ENCODE measurements around the gene CEACAM4. TPM values are rescaled to one million over a fixed set of nuclear protein-coding genes. Genes with fewer than 3 reads are reported as not detected.

Gene CEACAM4
- total RNA-seq, 1 donor from 2014 or later, result not detected

GRCh38 chr19:41621226-41621625, 5.6 kb downstream of the CEACAM4 start:
- H3K36me3 ChIP-seq (ENCODE audit: control insufficient read depth, insufficient read depth, low read length), result no peaks in the 10 kb centered on the region
- no peaks in the 10 kb centered on the region for H3K27me3 ChIP-seq (ENCODE audit: control insufficient read depth, insufficient read depth, low read length)
- H3K4me3 ChIP-seq (ENCODE audit: low read depth, low read length), result no peak overlapping the region
- no peak for TF ChIP-seq CTCF (IDR thresholded peaks at IDR 0.05; ENCODE audit: insufficient read depth, low read length, poor library complexity, severe bottlenecking)
- DNase-seq (ENCODE audit: low read depth), result no peak

GRCh38 chr19:41620171-41620570, 6.7 kb downstream of the CEACAM4 start:
- no peak overlapping the region for H3K4me3 ChIP-seq (ENCODE audit: low read depth, low read length)
- no peaks in the 10 kb centered on the region for H3K36me3 ChIP-seq (ENCODE audit: control insufficient read depth, insufficient read depth, low read length)
- no peaks in the 10 kb centered on the region for H3K27me3 ChIP-seq (ENCODE audit: control insufficient read depth, insufficient read depth, low read length)
- DNase-seq (ENCODE audit: low read depth), result no peak
- TF ChIP-seq CTCF (IDR thresholded peaks at IDR 0.05; ENCODE audit: insufficient read depth, low read length, poor library complexity, severe bottlenecking), result no peak

GRCh38 chr19:41619018-41619556, 7.8 kb downstream of the CEACAM4 start:
- DNase-seq (ENCODE audit: low read depth), result no peak
- H3K4me3 ChIP-seq (ENCODE audit: low read depth, low read length), result no peak overlapping the region
- H3K36me3 ChIP-seq (ENCODE audit: control insufficient read depth, insufficient read depth, low read length), result no peaks in the 10 kb centered on the region
- no peaks in the 10 kb centered on the region for H3K27me3 ChIP-seq (ENCODE audit: control insufficient read depth, insufficient read depth, low read length)
- TF ChIP-seq CTCF (IDR thresholded peaks at IDR 0.05; ENCODE audit: insufficient read depth, low read length, poor library complexity, severe bottlenecking), result no peak

- no peak for TF ChIP-seq CTCF (IDR thresholded peaks at IDR 0.05; ENCODE audit: insufficient read depth, low read length, poor library complexity, severe bottlenecking)
Observed at GRCh38 chr19:41617941-41618730, 8.7 kb downstream of the CEACAM4 start.

GRCh38 chr19:41616792-41617621, 9.9 kb downstream of the CEACAM4 start:
- no peaks in the 10 kb centered on the region for H3K27me3 ChIP-seq (ENCODE audit: control insufficient read depth, insufficient read depth, low read length)
- no peaks in the 10 kb centered on the region for H3K36me3 ChIP-seq (ENCODE audit: control insufficient read depth, insufficient read depth, low read length)
- TF ChIP-seq CTCF (IDR thresholded peaks at IDR 0.05; ENCODE audit: insufficient read depth, low read length, poor library complexity, severe bottlenecking), result no peak
- no peak overlapping the region for H3K4me3 ChIP-seq (ENCODE audit: low read depth, low read length)
- DNase-seq (ENCODE audit: low read depth), result no peak

More at GRCh38 chr19:41617941-41618730, 8.7 kb downstream of the CEACAM4 start:
- no peak overlapping the region for H3K4me3 ChIP-seq (ENCODE audit: low read depth, low read length)
- H3K36me3 ChIP-seq (ENCODE audit: control insufficient read depth, insufficient read depth, low read length), result no peaks in the 10 kb centered on the region
- no peak for DNase-seq (ENCODE audit: low read depth)
- H3K27me3 ChIP-seq (ENCODE audit: control insufficient read depth, insufficient read depth, low read length), result no peaks in the 10 kb centered on the region

Data from kidney epithelial cell (primary cell).